Keratinocyte (primary cell): ENCODE data around the gene ARHGAP6. TPM values are rescaled to one million over a fixed set of nuclear protein-coding genes. Genes with fewer than 3 reads are reported as not detected.

Experiments
- DNase-seq: peaks from one replicate; pipeline ENCODE4 v3.0.0-alpha.2; 2011; ENCODE audit warnings: low read depth, missing footprints, low spot score
- FAIRE-seq: peaks from 2 replicates; lab custom pipeline; 2011; peaks lifted over from hg19 to GRCh38; lab: Jason Lieb, UNC
- H2AFZ ChIP-seq: 2 replicates; pipeline ENCODE4 v1.6.0; 2012; ENCODE audit warnings: low read length, control low read depth, inconsistent platforms; ENCODE audit not compliant: control insufficient read depth
- H3K27ac ChIP-seq: 2 replicates; pipeline ENCODE4 v1.5.1; 2011; ENCODE audit warnings: low read length; ENCODE audit not compliant: control insufficient read depth, insufficient read depth
- H3K27me3 ChIP-seq: 3 replicates; pipeline ENCODE4 v1.6.0; 2011; ENCODE audit warnings: low read length; ENCODE audit not compliant: control insufficient read depth, insufficient read depth; ENCODE audit errors: extremely low read depth
- H3K36me3 ChIP-seq, 2 experiments: 2 replicates in 1 of 2; 3 replicates in 1 of 2; pipeline ENCODE4 v1.5.1; 2011; ENCODE audit warnings: low read length in 2 of 2, mild to moderate bottlenecking in 1 of 2; ENCODE audit not compliant: control insufficient read depth in 2 of 2, insufficient read depth in 2 of 2; ENCODE audit errors: extremely low read depth in 1 of 2
- H3K4me1 ChIP-seq: 3 replicates; pipeline ENCODE4 v1.5.1; 2011; ENCODE audit warnings: low read length; ENCODE audit not compliant: control insufficient read depth, insufficient read depth; ENCODE audit errors: extremely low read depth
- H3K4me2 ChIP-seq: 3 replicates; pipeline ENCODE4 v1.6.0; 2011; ENCODE audit warnings: low read depth, low read length; ENCODE audit not compliant: control insufficient read depth, insufficient read depth; ENCODE audit errors: extremely low read depth
- H3K4me3 ChIP-seq, 3 experiments: fragments of 200-600 bp in 1 of 3; sonication (generic) in 1 of 3; 2 replicates in 2 of 3; 3 replicates in 1 of 3; pipeline ENCODE4 v1.5.1; 2011 to 2016; ENCODE audit warnings: low read length in 3 of 3, mild to moderate bottlenecking in 3 of 3, control low read depth in 2 of 3, inconsistent platforms in 1 of 3, low read depth in 1 of 3, mixed read lengths in 1 of 3, mixed run types in 1 of 3, moderate library complexity in 1 of 3; ENCODE audit not compliant: control insufficient read depth in 2 of 3, insufficient read depth in 2 of 3; ENCODE audit errors: extremely low read depth in 1 of 3
- H3K79me2 ChIP-seq: 2 replicates; pipeline ENCODE4 v1.6.0; 2012; ENCODE audit warnings: low read length; ENCODE audit not compliant: control insufficient read depth, insufficient read depth
- H3K9ac ChIP-seq: 3 replicates; pipeline ENCODE4 v1.6.0; 2011; ENCODE audit warnings: low read length; ENCODE audit not compliant: control insufficient read depth, insufficient read depth; ENCODE audit errors: extremely low read depth
- H3K9me1 ChIP-seq: 3 replicates; pipeline ENCODE4 v1.6.0; 2011; ENCODE audit warnings: low read length; ENCODE audit not compliant: control insufficient read depth, insufficient read depth; ENCODE audit errors: extremely low read depth
- H3K9me3 ChIP-seq: 2 replicates; pipeline ENCODE4 v1.5.1; 2012; ENCODE audit warnings: low read depth, low read length; ENCODE audit not compliant: control insufficient read depth
- H4K20me1 ChIP-seq: 3 replicates; pipeline ENCODE4 v1.6.0; 2011; ENCODE audit warnings: low read length; ENCODE audit not compliant: control insufficient read depth, insufficient read depth; ENCODE audit errors: extremely low read depth
- CTCF ChIP-seq, 3 experiments: IDR thresholded peaks in 1 of 3; conservative IDR thresholded peaks in 1 of 3; optimal IDR thresholded peaks in 1 of 3; 2 replicates in 2 of 3; 3 replicates in 1 of 3; pipeline versions ENCODE3 to v1.5.1; 2011; ENCODE audit warnings: low read length in 3 of 3, mild to moderate bottlenecking in 3 of 3, moderate library complexity in 2 of 3, control low read depth in 1 of 3, inconsistent platforms in 1 of 3; ENCODE audit not compliant: insufficient read depth in 2 of 3; ENCODE audit errors: extremely low read depth in 1 of 3
- EZH2 ChIP-seq: IDR thresholded peaks from one replicate; pipeline ENCODE4 v1.6.1; 2012; ENCODE audit warnings: inconsistent platforms, mild to moderate bottlenecking, low read length, moderate library complexity
- dilution Hi-C: fragments of 300-500 bp; cut with MboI; formaldehyde crosslinking; loops from one replicate; pipeline ENCODE4 v1.7.0; 2020; ENCODE audit warnings: low sequenced_read_pairs; ENCODE audit not compliant: extremely low pct_ligation_motif_present
- polyA plus RNA-seq, 5 experiments: library from polyadenylated mRNA; depleted of rRNA in 3 of 5; stranded (reverse) in 3 of 5; stranded (forward) in 1 of 5; unstranded in 1 of 5; fragments of >200 nt; gene quantifications; 1 replicate in 1 of 5; 2 replicates in 3 of 5; 3 replicates in 1 of 5; pipeline versions ENCODE4 v1.2.1 to v1.2.3, GENCODE V29; 2011 to 2012; ENCODE audit warnings: missing spikeins in 2 of 5, low read depth in 1 of 5, low replicate concordance in 1 of 5

ARHGAP6 gene
- polyA plus RNA-seq, 1 donor (not counting 4 experiments of a cell fraction or from before 2014, with no cell fraction given), result 0.01 TPM

- no peak overlapping the region for H2AFZ ChIP-seq
- TF ChIP-seq EZH2 (no peak), CTCF (optimal IDR thresholded peaks at IDR 0.05 in 1 of 3, IDR thresholded peaks at IDR 0.05 in 1 of 3, conservative IDR thresholded peaks at IDR 0.05 in 1 of 3; ENCODE audit: extremely low read depth in 1 of 3, insufficient read depth in 2 of 3, low read length in 3 of 3) (no peak)
- no peaks in the 10 kb centered on the region for H3K27me3 ChIP-seq
- H3K27ac ChIP-seq, result no peak overlapping the region
- no peaks in the 10 kb centered on the region for H3K36me3 ChIP-seq
- no peaks in the 10 kb centered on the region for H3K4me1 ChIP-seq
- DNase-seq, result no peak
- H3K9ac ChIP-seq, result no peak overlapping the region
- H3K9me3 ChIP-seq, result no peaks in the 10 kb centered on the region
- dilution Hi-C loops, result no loop called here
- H3K4me2 ChIP-seq, result no peak overlapping the region
- FAIRE-seq, result no peak
- no peak overlapping the region for H3K4me3 ChIP-seq
- no peaks in the 10 kb centered on the region for H4K20me1 ChIP-seq
- H3K79me2 ChIP-seq, result no peaks in the 10 kb centered on the region
- no peaks in the 10 kb centered on the region for H3K9me1 ChIP-seq
Measured at GRCh38 chrX:11444052-11444451, 221.7 kb downstream of the ARHGAP6 start.

GRCh38 chrX:11439846-11440245 lies 225.9 kb downstream of the ARHGAP6 start:
- no peak overlapping the region for H2AFZ ChIP-seq
- H3K4me1 ChIP-seq, result peaks cover 4% of the 10 kb centered on the region
- H3K4me2 ChIP-seq, result no peak overlapping the region
- H3K27ac ChIP-seq, result no peak overlapping the region
- TF ChIP-seq CTCF (optimal IDR thresholded peaks at IDR 0.05 in 1 of 3, IDR thresholded peaks at IDR 0.05 in 1 of 3, conservative IDR thresholded peaks at IDR 0.05 in 1 of 3; ENCODE audit: extremely low read depth in 1 of 3, insufficient read depth in 2 of 3, low read length in 3 of 3), result no peak
- no peak for TF ChIP-seq EZH2
- H3K9ac ChIP-seq, result no peak overlapping the region
- dilution Hi-C loops, result no loop called here
- H3K9me3 ChIP-seq, result no peaks in the 10 kb centered on the region
- no peaks in the 10 kb centered on the region for H3K9me1 ChIP-seq
- no peaks in the 10 kb centered on the region for H3K36me3 ChIP-seq
- no peaks in the 10 kb centered on the region for H3K79me2 ChIP-seq
- no peaks in the 10 kb centered on the region for H4K20me1 ChIP-seq
- FAIRE-seq (no peak), DNase-seq (no peak)
- no peak overlapping the region for H3K4me3 ChIP-seq
- H3K27me3 ChIP-seq, result no peaks in the 10 kb centered on the region
